GM11168 (cell line): ENCODE measurements around the gene CBY2.

Experiments
- in situ Hi-C: fragments of 300-500 bp; cut with MboI; formaldehyde crosslinking; loops from one replicate; pipeline ENCODE4 v1.12.0; 2022; ENCODE audit warnings: low sequenced_read_pairs; ENCODE audit not compliant: unreplicated experiment

Gene CBY2

DNA sequence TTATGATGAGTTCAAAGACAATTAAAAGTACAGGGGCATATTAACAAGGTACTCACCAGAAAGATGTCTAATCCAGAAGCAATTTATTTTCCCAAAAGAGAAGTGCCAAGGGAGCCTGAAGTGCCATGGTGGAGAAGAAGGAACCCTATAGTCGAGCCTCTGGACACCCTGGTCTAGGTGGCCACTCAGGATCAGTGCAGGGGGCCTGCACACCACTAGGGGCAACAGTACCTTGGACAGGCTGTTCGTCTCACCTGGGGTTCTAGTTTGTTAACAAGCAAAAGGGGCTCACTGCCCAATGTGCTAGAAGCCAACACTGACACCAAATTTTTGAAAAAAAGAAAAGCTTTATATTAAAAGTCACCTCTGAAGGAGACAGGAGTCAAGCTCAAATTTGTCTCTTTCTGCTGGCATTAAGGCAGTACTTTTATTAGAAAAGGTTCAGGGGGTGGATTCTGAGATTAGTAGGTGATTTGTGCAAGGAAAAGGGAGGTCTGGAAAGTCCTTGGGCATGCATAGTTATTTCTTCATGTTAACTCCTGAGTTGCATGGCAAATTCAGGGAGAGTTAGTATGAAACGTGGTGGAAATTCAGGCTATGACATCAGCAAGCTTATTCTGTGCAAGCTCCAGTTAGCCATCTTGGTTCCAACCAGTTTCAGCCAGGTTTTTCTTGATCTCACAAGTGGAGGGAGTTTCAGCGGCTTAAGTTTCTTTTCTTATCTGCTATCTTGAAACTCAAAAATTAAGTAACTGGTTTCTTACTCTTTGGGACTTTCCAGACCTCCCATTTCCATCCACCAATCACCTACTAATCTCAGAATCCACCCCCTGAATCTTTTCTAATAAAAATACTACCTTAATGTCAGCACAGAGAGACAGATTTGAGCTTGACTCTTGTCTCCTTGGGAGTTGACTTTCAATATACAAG lies 884 bp upstream of the CBY2 start:
- in situ Hi-C loops: no loop called here

DNA sequence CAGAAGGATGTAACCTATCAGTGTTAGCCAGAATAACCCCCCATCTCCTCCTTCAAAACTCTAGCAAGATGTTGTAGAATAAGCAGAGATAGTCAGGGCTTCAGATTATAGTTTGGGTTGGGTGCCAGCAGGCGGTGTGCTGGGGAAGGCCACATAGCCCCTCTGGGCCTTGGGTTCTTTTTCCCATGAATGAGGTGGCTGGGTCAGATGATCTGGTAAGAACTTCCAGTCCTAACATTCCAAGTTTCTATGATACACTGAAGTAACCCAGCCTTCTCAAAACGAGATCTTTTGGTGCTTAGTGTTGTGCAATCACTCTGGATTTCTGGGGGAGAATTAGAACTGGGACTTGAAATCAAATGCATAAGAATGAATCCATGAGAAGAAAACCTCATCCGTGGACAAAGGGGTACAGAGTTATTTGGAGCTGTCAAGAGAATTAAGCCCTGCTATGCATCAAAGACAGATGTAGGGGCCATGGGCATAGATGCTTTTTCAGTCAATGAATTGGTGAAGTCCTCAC lies 810 bp downstream of the CBY2 start:
- in situ Hi-C loops: no loop called here

DNA sequence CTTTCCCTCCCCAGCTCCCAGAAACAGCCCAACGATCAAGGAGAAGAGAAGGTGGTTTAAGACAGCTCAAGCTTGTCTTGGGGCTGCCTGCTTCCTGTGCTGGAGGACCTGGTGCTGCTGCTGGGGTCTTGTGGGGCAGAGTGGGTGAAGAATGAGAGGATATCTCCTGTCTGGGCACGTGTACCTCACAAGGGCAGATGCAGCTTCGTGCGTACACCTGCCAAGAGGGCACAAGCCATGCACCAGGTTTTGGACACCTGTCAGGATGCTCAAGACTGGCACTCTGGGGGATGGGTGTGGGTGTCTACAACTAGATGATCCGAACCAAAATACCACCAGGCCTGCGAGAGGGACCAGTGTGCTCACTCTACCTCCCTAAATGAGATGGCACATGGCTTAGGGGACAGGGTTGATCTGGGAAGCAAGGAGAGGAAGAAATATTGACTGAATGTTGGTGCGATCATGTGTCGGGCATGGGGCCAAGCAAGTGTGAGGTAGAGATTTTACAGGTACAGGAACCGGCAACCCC lies 2.2 kb downstream of the CBY2 start:
- in situ Hi-C loops: no loop called here

DNA sequence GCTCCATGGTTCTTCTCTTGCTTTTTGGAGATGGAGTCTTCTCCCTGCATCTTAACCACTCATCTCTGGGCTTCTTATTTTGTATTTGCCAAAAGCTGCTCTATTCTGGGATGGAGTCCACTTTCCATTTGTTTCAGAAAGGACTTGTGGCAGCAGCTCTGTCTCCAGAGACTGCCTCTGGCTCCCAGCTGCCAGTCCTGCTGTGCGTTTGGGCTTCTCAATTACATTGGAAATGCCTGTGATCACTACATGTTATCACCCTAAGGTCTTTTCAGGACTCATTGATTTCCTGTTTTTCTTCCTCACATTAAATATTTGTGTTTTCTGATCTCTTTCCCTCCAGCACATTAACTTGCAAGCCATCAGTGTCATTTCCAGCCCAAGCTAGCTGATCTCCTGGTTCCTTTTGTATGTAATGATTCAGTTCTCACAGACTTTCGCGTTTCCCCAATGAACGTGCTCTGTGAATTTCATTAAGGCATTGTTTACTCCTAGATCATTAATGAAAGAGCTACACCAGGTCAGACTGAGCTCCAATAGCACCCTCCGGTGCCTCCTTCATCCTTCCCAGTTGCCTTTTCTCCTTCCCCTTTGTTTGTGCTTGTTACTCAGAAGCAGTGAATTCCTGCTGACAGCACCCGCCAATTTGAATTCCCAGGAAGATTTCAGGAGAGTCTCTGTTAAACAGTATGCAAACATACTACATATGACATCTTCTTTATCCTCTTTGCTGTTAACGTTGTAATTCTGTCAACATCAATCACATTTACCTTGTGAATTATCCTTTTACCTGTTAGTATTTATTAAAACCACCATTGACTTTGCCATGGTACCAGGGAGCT lies 3.0 kb downstream of the CBY2 start:
- in situ Hi-C loops: no loop called here

- in situ Hi-C loops: no loop called here
These were observed 3.8 kb downstream of the CBY2 start for GRCh38 chr13:45705918-45706317.

GRCh38 chr13:45707516-45708100 lies 5.5 kb downstream of the CBY2 start:
- in situ Hi-C loops: no loop called here

DNA sequence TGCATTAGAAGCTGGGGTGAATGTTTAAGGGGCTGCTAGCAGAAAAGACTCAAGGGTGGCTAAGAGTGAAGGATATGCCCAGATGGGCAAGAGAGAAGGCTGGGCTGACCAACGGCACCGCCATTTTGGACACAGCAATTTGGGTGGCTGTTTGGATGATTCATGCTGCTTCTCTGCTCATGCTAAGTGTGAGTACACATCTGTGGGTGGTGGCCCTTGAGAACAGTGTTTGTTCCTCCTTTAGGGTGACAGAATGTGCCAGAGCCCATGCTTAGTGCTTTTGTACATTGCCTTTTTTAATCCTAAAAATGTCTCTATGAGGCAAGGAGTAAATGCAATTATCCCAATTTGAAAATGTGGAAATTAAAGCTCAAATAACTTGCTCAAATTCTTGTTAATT lies 9.8 kb downstream of the CBY2 start:
- in situ Hi-C loops: no loop called here

DNA sequence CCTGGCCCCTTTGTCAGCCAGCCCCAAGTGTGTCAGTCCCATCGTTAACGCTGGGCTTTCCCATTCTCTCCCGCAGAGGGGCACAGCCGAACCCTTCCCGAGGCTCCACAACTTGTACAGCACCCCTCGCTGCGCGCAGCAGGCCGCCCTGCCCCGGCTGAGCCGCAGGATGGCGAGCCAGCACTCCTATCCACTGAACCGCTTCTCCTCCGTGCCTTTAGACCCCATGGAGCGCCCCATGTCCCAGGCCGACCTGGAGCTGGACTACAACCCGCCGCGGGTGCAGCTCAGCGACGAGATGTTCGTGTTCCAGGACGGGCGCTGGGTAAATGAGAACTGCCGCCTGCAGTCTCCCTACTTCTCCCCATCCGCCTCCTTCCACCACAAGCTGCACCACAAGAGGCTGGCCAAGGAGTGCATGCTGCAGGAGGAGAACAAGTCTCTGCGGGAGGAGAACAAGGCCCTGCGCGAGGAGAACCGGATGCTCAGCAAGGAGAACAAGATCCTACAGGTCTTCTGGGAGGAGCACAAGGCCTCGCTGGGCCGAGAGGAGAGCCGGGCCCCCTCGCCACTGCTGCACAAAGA lies 11.1 kb downstream of the CBY2 start:
- in situ Hi-C loops: no loop called here

GRCh38 chr13:45713721-45714120 lies 11.6 kb downstream of the CBY2 start:
- in situ Hi-C loops: no loop called here

DNA sequence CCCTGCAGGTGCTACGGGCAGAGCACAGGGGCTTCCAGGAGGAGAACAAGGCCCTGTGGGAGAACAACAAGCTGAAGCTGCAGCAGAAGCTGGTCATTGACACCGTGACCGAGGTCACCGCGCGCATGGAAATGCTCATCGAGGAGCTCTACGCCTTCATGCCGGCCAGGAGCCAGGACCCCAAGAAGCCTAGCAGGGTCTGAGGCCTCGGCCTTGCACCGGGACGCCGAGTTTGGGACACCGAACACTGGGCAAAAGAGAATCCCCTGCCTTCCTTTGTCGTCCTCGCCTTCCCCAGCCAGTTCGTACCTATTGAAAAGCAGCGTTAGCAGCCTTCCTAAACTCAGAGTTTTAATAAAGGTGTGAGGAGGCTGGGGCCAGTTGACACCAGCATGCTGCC lies 12.1 kb downstream of the CBY2 start:
- in situ Hi-C loops: no loop called here

DNA sequence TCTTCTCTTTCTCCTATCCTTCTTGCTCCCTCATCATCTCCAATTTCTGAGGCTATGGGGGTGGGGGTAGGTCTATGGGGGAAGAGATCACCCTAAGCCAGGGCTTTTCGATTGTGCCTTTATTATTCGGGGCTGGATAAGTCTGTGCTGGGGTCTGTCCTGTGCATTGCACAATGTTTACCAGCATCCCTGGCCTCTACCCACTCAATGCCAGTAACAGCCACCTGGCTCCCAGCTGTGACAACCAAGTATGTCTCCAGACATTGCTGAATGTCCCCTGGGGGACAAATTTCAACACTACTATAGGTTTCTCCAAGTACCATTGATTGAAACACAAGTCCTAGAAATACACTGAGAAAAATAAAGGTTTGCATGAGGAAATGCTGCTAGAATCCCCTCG lies 13.2 kb downstream of the CBY2 start:
- in situ Hi-C loops: no loop called here

- in situ Hi-C loops: no loop called here
These were observed 15.2 kb downstream of the CBY2 start for GRCh38 chr13:45717349-45717748.

- in situ Hi-C loops: no loop called here
These were observed 15.9 kb downstream of the CBY2 start for GRCh38 chr13:45718063-45718462.

DNA sequence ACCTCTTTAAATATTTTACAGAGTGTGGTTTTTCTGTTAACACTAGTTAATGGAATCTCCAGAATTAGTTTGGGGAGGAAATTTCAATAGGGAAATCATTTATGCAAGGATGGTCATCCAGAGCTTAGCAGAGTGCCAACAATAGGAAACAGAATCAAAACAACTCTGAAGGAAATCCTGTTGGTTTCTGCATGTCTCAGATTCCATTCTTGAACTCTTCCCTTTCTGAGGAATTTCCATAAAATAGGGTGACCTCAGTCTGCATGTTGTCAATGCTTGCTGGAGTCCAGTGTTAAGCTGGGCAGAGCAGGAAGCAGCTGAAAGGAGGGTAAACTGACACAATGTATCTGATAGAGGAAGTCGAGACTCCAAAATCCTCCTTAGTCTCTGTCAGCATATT lies 16.9 kb downstream of the CBY2 start:
- in situ Hi-C loops: no loop called here

- in situ Hi-C loops: loop anchor here (5.0 to 10.0 kb wide), 2 partner anchors 99 to 206 kb away; no protein-coding TSS in a partner anchor
These were observed 19.1 kb downstream of the CBY2 start for GRCh38 chr13:45721203-45721731.

- in situ Hi-C loops: loop anchor here (5.0 to 10.0 kb wide), 2 partner anchors 101 to 209 kb away; no protein-coding TSS in a partner anchor
These were observed 21.7 kb downstream of the CBY2 start for GRCh38 chr13:45723798-45724197.

- in situ Hi-C loops: loop anchor here (10.0 kb wide), 1 partner anchor 214 kb away; no protein-coding TSS in a partner anchor
These were observed 26.6 kb downstream of the CBY2 start for GRCh38 chr13:45728759-45729158.

DNA sequence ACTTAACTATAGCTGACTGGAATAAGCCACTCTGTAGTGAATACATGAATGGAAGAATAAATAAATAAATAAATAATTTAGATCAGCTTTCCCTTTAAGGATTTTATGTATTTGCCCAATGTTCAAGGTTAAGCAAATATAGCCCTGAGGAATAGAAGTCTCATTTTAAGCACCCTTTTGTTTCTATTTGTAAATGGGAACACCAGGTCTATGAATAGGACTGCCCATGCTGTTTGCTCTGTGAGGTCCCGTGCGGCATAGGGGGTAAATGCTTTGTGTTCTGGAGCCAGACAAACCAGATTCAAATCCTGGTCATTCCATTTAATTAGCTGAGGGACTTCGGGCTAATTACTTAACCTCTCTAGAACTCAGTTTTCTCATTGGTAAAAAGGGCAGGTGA lies 29.3 kb downstream of the CBY2 start:
- in situ Hi-C loops: loop anchor here (10.0 kb wide), 1 partner anchor 143 kb away; no protein-coding TSS in a partner anchor

DNA sequence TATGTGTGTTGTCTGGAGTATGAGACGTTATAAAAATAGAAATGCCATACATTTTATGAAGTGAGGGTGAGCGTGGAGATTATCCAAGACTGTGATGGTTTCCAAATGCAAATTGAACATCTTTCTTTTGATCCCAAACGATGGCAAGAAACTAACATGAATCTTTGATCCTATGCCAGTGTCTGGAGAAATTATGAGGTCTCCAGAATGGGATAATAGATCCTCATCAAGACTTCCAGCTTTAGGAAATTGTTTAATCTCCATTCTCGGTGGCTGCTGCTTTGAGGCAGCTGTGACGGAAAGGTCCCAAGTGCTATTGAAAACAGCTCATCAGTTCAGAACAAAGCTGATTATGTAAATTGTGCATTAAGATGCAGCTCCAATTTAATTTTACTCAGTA lies 30.8 kb downstream of the CBY2 start:
- in situ Hi-C loops: loop anchor here (10.0 kb wide), 1 partner anchor 142 kb away; no protein-coding TSS in a partner anchor
